HG03378 (cell line): ENCODE measurements around the gene DLGAP1.

Experiments
- ATAC-seq: cut with Tn5 transposase; IDR thresholded peaks from one replicate; pipeline ENCODE4 v1.9.1; 2021; ENCODE audit warnings: mild to moderate bottlenecking, moderate library complexity; ENCODE audit not compliant: unreplicated experiment

Gene DLGAP1

GRCh38 chr18:3907955-3908354 lies 547.2 kb downstream of the DLGAP1 start:
- ATAC-seq, result no peak

DNA sequence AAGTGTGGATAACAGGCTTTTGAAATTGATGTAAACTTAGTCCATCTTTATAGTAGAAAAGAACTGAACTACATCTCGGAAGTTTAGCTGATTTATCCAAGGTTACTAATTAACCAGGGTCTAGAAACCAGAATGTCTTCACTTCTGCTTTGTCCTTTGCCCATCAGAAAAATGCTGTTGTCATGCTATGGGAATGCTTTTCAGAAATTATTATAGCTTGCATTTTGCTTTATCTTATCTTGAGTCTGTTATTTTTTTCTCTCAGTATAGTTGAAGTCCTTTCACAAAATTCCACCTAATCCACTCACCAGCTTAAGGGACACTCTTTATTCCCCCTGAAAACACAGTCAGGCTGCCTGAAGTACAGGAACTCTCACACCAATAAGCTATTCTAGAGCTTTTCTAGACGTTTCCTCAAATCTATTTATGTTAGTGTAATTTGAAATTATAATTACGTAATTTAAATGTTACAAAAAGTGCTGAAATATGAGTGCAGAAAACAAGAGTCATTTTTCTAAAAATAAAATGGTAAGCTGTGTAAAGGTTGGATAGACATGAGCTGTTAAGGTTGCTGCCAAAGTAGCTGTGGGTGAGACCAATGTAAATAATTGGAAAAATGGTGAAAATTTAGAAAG lies 548.9 kb downstream of the DLGAP1 start:
- no peak for ATAC-seq

- no peak for ATAC-seq
Measured at GRCh38 chr18:3903337-3903736, 551.8 kb downstream of the DLGAP1 start.

GRCh38 chr18:3902676-3903075 lies 552.4 kb downstream of the DLGAP1 start:
- no peak for ATAC-seq

GRCh38 chr18:3901811-3902210 lies 553.3 kb downstream of the DLGAP1 start:
- no peak for ATAC-seq

DNA sequence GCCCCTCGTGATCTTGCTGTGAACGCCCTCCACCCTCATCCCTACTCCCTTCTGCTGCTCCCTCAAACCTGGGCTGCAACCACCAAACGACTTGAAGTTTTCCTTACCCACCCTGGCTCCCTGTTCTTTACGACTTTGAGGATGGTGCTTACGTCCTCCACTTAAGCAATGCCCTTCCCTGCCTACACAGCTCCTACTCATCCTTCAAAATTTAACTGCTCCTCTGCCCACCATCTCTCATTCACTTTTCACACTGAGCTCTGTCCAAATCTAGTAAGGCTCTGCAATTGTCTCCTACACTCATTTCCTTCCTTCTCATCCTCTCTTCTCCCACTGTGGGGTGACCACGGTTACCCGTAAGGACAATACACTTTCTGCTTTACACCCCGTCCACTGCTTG lies 554.1 kb downstream of the DLGAP1 start:
- no peak for ATAC-seq

DNA sequence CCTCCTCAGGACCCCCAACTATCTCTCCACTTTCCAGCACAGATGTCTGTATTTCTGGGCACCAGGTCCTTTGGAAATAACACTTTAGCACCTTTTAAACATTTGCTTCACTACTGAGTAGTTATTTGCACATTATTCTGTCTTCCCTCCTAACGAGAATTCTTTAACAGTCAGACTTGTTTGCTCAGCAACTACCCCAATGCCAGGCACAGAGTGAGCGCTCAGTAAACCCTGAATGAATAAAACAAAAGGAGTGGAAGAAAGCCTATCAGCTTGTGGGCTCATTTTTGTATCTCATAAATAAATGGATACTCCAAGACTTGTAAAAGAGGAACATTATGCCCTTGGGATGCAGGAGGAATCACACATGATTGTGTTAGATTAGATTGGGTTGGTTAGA lies 554.8 kb downstream of the DLGAP1 start:
- ATAC-seq, result no peak

DNA sequence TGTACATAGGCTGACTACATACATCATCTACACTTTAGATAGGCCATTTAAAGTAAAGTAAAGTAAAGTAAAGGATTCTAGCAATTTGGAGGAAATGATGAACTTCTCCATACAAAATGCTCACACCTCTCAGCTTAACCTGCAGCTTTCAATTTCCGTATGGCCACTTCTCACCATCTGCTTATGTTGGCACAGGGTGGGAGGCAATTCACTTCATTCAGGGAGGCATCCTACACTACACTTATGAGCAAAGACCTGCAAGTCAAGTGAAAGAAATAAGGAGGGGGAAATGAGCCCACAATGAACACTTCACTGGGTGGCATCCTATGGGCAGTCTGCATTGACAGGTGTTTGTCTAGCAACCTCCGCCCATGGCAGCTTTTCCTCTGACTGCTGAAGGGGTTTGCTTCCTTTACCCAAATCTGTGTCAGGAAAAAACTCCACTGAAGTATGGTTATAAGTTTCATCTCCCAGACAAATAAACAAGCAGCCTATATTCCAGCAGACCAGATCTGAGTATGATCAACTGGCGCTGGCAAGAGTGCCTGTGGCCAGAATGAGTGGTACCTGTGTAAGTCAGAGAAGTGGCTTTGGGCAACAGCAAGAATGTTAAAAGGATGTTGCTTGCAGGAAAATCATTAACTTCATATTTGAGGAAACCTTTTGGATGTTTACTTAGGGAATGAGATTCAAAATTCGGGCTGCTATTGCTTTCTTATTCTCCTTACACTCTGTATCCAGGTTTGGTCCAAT lies 556.1 kb downstream of the DLGAP1 start:
- no peak for ATAC-seq

DNA sequence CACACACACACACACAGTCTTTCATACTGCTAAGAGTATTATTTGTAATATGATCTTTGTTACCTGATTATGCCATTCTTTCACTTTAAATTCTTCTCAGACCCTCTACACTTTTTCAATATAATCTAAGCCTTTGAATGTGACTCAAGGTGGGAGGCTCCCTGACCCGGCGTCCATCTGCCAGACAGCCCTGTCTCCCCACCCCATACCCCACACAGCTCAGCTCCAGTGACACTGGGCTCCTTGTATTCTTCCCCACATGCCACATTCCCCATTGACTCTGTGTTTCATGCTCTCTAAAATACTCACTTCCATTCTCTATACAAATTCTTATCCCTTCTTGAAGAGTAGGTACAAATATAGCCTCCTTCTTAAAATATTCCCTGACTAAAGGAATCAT lies 563.0 kb downstream of the DLGAP1 start:
- no peak for ATAC-seq

DNA sequence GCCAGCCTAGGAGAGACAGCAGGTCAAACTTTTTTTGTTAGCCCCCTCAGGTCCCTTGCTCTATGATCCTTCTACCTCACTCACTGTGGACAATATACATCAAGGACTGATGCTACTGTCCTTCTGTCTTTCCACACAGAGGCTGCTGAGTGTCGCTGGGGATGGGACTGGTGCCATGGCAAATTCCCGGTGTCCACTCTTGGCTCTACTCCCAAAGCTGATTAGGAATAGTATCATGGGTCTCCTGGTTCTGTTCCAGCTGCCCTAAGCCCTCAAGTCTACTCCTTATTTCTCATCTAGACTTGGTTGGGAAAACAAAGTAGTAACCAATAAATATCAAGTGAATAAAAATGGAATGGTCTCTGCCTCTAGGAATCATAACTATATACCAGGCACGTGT lies 563.9 kb downstream of the DLGAP1 start:
- ATAC-seq, result no peak

- ATAC-seq, result no peak
Measured at GRCh38 chr18:3889803-3890202, 565.3 kb downstream of the DLGAP1 start.

DNA sequence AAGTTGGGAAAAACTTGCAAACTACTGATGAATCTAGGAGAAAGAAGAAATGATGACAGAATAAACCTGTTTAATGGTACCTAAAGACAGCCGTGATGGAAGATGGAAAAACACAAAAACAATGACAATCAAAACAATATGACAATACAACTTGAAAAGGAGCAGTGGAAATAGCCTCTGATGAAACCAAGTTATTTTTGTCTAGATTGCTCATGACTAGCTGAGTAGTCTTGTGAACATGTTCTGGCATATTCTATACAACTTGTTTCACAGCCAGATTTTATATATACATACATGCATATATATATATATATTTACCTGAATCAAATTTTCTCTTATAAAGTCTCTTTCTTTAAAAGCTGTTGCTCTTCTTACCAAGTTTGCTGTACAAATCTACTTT lies 566.0 kb downstream of the DLGAP1 start:
- ATAC-seq, result no peak

DNA sequence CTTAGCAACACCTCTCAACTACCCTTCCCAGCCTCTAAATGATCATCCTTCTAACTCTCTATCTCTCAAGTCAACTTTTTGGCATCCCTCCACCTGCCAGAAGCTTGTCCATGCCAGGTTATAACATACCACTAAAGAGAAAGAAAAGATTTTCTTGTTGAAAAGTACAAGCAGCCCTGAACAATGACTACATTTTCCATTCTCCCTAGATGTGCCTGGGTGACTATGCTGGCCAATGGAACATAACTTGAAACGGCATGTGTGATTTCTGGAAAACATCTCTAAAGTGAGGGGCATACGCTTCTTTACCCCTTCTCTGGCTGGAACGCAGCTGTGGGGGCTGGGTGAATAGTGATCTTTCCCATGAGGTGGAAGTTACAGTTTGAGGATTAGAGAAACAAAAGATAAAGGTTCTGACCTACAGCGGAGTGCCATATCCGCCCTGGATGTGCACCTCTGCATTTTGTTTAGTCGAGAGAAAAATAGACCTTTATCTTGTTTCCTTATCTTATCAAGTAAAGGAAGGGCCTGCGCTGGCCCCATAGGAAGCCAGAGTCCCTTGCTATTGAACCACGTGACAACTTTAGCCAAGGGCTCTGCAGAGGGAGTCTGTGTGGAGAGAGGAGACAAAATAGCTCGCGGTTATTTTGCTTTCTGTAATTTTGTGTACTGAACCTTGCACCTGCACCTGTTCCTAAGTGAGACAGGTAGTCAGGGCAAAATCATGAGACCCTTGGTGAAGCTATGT lies 568.4 kb downstream of the DLGAP1 start:
- ATAC-seq, result no peak

- no peak for ATAC-seq
Measured at GRCh38 chr18:3885209-3885792, 569.8 kb downstream of the DLGAP1 start.

GRCh38 chr18:3879836-3880120 lies 575.3 kb downstream of the DLGAP1 start:
- ATAC-seq, result no peak

- ATAC-seq, result no peak
Measured at GRCh38 chr18:3879114-3879835, 575.8 kb downstream of the DLGAP1 start.

DNA sequence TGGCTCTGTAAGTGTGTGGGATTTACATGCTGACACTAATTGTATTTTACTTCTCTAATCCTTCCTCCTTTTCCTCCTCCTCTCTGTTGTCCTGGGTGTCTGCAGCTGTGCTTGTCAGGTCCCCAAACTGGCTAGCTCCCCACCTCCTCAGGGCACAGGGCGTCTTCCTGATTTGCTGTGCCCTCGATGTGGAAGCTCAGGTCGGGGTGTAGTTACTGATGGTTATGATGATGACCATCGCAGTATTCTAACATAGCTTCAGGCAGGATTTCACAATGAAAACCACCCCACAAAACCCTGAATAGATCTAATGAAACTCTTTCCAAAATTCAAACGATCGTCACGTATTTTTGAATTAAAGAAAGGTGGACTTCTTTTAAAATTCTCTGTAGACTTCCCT lies 576.7 kb downstream of the DLGAP1 start:
- ATAC-seq, result no peak

DNA sequence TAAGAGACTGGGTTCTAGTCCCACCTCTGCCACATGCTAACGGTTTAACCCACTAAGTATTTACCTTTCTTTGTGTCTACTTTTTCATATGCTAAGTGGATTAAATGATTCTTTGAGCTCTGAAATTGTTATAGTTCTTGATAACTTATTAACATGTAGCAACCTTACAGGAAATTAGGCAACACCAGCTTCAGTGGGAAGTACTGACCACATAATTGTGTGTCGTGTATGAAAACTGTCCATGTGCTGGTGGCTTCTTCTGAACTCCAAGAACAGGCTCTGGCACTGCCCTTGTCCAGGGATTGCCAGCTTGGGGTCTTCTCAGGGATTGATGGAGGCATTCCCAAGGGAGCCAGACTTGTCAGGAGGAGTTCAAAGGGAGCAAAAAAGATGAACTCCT lies 577.4 kb downstream of the DLGAP1 start:
- ATAC-seq, result no peak

GRCh38 chr18:3875961-3876360 lies 579.1 kb downstream of the DLGAP1 start:
- ATAC-seq, result no peak

- ATAC-seq, result no peak
Measured at GRCh38 chr18:3875376-3875775, 579.7 kb downstream of the DLGAP1 start.

GRCh38 chr18:3874581-3874980 lies 580.5 kb downstream of the DLGAP1 start:
- ATAC-seq, result no peak
